EL (cell line): Measurements from ENCODE around the gene SFSWAP.

Experiments
- DNase-seq: peaks from one replicate; pipeline ENCODE4 v3.0.0-alpha.2; 2016

The SFSWAP gene

DNA sequence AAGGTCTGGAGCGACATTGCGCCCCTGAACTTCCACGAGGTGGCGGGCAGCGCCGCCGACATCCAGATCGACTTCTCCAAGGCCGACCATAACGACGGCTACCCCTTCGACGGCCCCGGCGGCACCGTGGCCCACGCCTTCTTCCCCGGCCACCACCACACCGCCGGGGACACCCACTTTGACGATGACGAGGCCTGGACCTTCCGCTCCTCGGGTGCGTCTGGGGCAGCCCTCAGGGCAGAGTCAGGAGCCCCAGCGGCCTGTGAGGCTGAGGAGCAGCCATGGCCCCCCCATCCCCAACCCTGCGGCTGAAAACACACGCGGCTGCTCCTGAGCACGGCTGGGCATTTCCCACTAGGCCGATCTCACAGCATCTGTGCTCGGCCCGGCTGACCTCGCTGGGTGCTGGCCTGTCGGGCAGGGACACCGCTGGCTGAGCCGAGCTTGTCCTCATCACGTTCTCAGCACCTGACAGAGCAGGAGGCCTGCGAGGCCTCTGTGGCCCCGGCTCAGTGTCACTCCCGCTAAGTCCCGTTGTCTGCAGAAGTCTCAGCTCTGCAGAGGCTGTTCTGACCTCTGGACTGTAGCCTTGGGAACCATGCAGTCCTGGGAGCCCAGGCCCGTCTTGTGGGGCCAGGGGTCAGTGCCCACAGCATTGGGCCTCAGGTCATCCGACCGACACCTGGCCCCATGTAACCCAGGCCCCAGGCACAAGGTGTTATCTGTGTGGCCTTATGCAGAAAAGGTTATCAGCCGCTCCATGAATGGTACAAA is 129.9 kb downstream of the SFSWAP start:
- DNase-seq, result no peak

GRCh38 chr12:131841547-131841946 is 130.7 kb downstream of the SFSWAP start:
- no peak for DNase-seq

- DNase-seq, result no peak
Observed at GRCh38 chr12:131842169-131842568, 131.3 kb downstream of the SFSWAP start.

DNA sequence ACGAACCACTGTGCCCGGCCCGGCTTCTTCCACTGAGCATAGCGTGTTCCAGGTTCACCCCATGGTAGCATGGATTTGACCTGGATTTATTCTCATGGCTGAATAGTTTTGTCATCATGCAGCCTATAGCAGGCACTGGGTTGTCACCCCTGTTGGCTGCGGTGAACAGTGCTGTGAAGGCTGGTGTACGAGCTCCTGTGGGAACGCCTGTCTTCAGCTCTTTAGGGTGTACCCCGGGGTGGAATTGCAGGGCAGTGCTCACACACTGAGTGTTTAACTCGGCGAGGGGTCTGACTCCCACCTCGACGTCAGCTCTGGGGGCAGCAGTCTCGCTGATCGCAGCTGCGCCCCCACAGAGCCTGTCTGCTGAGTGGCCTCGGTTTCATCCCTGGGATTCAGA is 132.6 kb downstream of the SFSWAP start:
- DNase-seq, result no peak

- no peak for DNase-seq
Observed at GRCh38 chr12:131844140-131844539, 133.2 kb downstream of the SFSWAP start.

- no peak for DNase-seq
Observed at GRCh38 chr12:131844656-131845055, 133.8 kb downstream of the SFSWAP start.

DNA sequence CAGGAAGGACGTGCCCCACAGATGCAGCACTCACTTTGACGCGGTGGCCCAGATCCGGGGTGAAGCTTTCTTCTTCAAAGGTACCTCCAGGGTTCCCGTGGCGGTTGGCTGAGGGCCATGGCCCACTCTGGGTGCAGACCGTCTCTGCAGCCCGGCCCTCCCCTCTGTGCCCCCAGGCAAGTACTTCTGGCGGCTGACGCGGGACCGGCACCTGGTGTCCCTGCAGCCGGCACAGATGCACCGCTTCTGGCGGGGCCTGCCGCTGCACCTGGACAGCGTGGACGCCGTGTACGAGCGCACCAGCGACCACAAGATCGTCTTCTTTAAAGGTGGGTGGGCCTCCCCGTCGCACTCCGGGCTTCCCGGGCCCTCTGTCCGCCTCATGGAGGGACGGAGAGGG is 134.2 kb downstream of the SFSWAP start:
- no peak for DNase-seq

DNA sequence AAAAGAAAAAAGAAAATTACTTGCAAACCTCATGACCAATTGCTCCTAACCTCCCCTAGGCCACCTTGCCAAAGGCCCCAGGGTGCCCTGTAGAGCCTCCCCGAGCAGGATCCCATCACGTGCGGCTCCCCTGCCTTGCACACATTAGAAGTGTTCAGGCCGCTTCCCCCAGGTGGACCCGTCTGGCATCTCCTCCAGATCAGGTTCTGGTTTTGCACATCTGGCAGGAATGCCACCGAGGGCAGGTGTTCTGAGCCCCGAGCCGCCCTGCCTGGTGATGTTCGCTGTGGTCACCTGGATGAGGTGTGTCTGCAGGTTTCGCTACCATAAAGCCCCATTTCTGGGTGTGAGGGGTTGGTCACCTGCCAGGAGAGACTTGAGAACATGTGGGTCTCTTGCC is 136.6 kb downstream of the SFSWAP start:
- DNase-seq, result no peak

DNA sequence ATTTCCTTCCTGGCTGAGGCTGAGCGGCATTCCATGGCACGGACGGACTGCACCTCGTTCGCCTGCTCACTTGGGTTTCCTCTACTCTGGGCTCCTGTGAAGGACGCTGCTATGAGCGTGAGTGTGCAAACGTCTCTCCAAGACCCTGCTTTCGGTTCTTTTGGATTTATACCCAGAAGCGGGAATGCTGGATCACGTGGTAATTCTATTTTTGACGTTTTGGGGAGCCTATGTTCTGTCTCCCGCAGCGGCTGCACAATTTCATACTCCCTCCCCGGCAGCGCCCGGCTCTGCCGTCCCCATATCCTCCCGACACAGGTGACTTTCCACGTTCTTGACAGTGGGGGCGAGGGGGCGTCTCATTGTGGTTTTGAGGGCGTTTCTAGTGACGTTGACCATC is 137.9 kb downstream of the SFSWAP start:
- DNase-seq, result no peak
